HAP-1 (cell line): Measurements from ENCODE around the gene CALML6.

ENCODE experiments used
- DNase-seq, 2 experiments: peaks; one replicate each; pipeline ENCODE4 v3.0.0-alpha.2; 2016 to 2020; ENCODE audit warnings: low spot score in 2 of 2
- H3K27me3 ChIP-seq: fragments of 250-450 bp; sonication (Bioruptor Pico); 2 replicates; pipeline ENCODE4 v1.5.1; 2020; ENCODE audit warnings: low read depth, mild to moderate bottlenecking, moderate library complexity
- H3K36me3 ChIP-seq: fragments of 250-450 bp; sonication (Bioruptor Pico); replicated peaks from 2 replicates; pipeline ENCODE4 v1.5.1; 2020; ENCODE audit warnings: mild to moderate bottlenecking
- H3K4me1 ChIP-seq: fragments of 250-450 bp; sonication (Bioruptor Pico); 2 replicates; pipeline ENCODE4 v1.5.1; 2020; ENCODE audit warnings: mild to moderate bottlenecking
- H3K4me3 ChIP-seq: fragments of 250-450 bp; sonication (Bioruptor Pico); 2 replicates; pipeline ENCODE4 v1.5.1; 2020; ENCODE audit warnings: mild to moderate bottlenecking, moderate library complexity
- H3K9me3 ChIP-seq: fragments of 250-450 bp; sonication (Bioruptor Pico); 2 replicates; pipeline ENCODE4 v1.5.1; 2020; ENCODE audit warnings: mild to moderate bottlenecking, moderate library complexity
- in situ Hi-C: fragments of 300-500 bp; cut with MboI; formaldehyde crosslinking; loops from 3 replicates; pipeline ENCODE4 v1.14.3; 2020; ENCODE audit warnings: low sequenced_read_pairs, inconsistent platforms, mixed read lengths

Gene CALML6

DNA sequence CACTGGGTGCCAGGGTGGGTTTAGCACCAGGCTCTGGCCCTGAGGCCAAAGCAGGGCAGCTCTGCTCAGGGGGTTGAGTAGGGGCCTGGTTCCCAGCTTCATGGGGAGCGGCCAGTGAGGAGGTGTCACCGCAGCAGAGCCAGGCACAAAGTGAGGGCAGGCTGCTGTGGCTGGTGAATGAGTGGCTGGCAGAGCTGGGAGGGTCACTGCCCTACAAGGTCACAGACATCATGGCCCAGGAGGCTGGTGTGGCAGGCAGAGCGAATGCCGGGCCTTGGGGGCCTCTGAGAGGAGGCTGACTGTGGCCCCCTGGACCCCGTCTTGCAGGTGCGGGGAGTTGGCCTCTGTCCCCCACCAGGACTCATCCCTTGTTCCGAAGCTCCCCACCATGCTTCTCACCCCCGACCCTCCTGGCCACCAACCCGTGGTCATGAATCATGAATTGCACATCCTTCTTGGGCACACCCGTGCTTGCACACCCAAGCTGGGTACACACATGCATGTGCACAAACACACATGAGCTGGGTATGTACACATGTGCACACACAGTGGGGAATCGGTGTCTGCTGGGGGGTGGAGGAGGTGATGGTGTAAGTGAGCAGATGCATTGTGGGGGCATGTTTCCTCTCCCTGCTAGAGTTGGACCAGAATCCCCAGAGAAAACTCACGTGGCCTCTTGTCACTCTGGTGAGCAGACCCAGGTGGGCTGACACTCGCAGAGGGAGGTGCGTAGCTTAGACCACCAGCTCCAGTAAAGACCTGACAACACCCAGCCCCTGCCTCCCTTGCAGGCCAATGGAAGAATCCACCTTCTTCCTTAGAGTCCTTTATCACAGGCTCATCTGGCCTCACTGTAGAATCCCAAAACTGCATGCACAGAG, 19.4 kb upstream of the CALML6 start:
- in situ Hi-C loops: no loop called here
- Histone ChIP-seq H3K27me3 (no peaks in the 10 kb centered on the region), H3K4me3 (no peak overlapping the region), H3K4me1 (peaks cover 7% of the 10 kb centered on the region), H3K36me3 (no peaks in the 10 kb centered on the region; the same call in 1 of the 2 replicates), H3K9me3 (no peaks in the 10 kb centered on the region)
- no peak for DNase-seq

DNA sequence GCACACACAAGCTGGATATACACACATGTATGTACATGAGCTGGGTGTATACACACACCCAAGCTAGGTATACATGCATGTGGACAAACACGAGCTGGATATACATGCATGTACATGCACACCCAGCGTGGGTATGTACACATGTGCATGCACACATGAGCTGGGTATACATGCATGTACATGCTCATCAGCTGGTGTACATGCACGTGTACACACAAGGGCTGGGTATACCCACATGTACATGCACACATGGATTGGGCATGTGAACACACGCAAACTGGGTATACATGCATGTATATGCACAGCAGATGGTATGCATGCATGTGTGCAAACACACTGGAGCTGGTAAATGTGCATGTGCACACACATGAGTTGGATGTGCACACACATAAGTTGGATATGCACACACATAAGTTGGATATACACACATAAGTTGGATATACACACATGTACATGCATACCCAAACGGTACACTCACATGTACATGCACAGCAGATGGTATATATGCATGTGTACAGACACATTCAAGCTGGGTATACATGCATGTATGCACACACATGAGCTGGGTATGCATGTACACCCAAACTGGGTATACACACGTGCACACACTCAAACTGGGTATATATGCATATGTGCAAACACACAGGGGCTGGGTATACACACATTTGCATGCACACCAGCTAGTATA, 16.7 kb upstream of the CALML6 start:
- DNase-seq: no peak
- Histone ChIP-seq H3K9me3 (no peaks in the 10 kb centered on the region), H3K4me1 (no peaks in the 10 kb centered on the region; the same call in 1 of the 2 replicates), H3K27me3 (no peaks in the 10 kb centered on the region), H3K36me3 (no peaks in the 10 kb centered on the region), H3K4me3 (no peak overlapping the region)
- in situ Hi-C loops: no loop called here

DNA sequence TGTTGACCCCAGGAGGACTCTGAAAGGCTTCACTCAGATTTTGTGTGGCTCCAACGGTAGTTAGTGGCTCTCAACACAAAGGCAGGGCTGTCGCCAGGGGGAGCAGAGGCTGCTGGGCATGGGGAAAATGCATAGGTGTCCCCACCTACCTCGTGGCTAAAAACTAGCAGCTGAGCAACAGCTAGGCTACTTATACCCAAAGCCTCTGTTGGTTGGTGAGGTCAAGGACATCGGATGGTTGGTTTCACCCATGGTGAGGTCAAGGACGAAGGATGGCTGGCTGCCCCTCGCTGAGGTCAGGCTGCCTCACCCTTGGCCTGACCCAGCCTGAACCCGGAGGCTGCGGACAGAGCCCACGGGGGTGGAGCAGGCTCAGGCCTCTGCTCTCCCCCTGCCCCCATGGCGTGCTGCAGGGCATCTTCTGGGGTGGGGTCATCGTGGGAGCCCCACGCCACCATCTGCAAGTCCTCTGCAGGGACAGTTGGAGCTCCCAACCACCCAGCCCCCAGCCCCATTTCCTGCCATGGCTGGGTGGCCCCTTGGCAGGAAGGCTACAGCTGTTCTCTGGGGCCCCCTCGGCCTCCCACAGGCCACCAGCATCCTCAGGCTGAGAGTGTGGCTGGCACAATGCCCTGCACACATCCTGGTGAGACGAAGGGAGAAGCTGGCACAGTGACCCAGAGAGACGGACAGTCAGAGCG, 15.6 kb upstream of the CALML6 start:
- DNase-seq: no peak
- Histone ChIP-seq H3K4me1 (no peaks in the 10 kb centered on the region; the same call in 1 of the 2 replicates), H3K9me3 (no peaks in the 10 kb centered on the region), H3K27me3 (no peaks in the 10 kb centered on the region), H3K36me3 (no peaks in the 10 kb centered on the region), H3K4me3 (no peak overlapping the region)
- in situ Hi-C loops: no loop called here

GRCh38 chr1:1899967-1900327, 15.1 kb upstream of the CALML6 start:
- H3K4me3 ChIP-seq: no peak overlapping the region
- no peaks in the 10 kb centered on the region; the same call in 1 of the 2 replicates for H3K4me1 ChIP-seq
- in situ Hi-C loops: loop anchor here (10.0 kb wide), 1 partner anchor 115 kb away; no protein-coding TSS in a partner anchor

GRCh38 chr1:1900883-1901640, 14.0 kb upstream of the CALML6 start:
- in situ Hi-C loops: loop anchor here (10.0 kb wide), 1 partner anchor 116 kb away; no protein-coding TSS in a partner anchor
- Histone ChIP-seq H3K4me3 (no peak overlapping the region), H3K27me3 (no peaks in the 10 kb centered on the region), H3K9me3 (no peaks in the 10 kb centered on the region), H3K4me1 (peaks cover 3% of the 10 kb centered on the region), H3K36me3 (no peaks in the 10 kb centered on the region)
- no peak for DNase-seq

More at GRCh38 chr1:1899967-1900327, 15.1 kb upstream of the CALML6 start:
- H3K27me3 ChIP-seq: no peaks in the 10 kb centered on the region
- DNase-seq: no peak
- no peaks in the 10 kb centered on the region for H3K36me3 ChIP-seq
- H3K9me3 ChIP-seq: no peaks in the 10 kb centered on the region

GRCh38 chr1:1901641-1902294, 13.3 kb upstream of the CALML6 start:
- DNase-seq: no peak
- H3K9me3 ChIP-seq: no peaks in the 10 kb centered on the region
- H3K4me1 ChIP-seq: peaks cover 4% of the 10 kb centered on the region
- no peaks in the 10 kb centered on the region for H3K27me3 ChIP-seq
- in situ Hi-C loops: loop anchor here (10.0 kb wide), 1 partner anchor 117 kb away; no protein-coding TSS in a partner anchor
- no peak overlapping the region for H3K4me3 ChIP-seq
- no peaks in the 10 kb centered on the region for H3K36me3 ChIP-seq

GRCh38 chr1:1903224-1903623, 11.8 kb upstream of the CALML6 start:
- Histone ChIP-seq H3K9me3 (no peaks in the 10 kb centered on the region), H3K36me3 (no peaks in the 10 kb centered on the region), H3K4me1 (peaks cover 8% of the 10 kb centered on the region), H3K4me3 (no peak overlapping the region), H3K27me3 (no peaks in the 10 kb centered on the region)
- DNase-seq: no peak
- in situ Hi-C loops: loop anchor here (10.0 kb wide), 1 partner anchor 118 kb away; no protein-coding TSS in a partner anchor

- Histone ChIP-seq H3K27me3 (no peaks in the 10 kb centered on the region), H3K36me3 (no peaks in the 10 kb centered on the region), H3K4me3 (no peak overlapping the region), H3K4me1 (peaks cover 18% of the 10 kb centered on the region), H3K9me3 (no peaks in the 10 kb centered on the region)
- in situ Hi-C loops: loop anchor here (10.0 kb wide), 1 partner anchor 122 kb away; no protein-coding TSS in a partner anchor
- peak; percentile 76 to 90 for DNase-seq
Observed at GRCh38 chr1:1906185-1907097, 8.6 kb upstream of the CALML6 start.

DNA sequence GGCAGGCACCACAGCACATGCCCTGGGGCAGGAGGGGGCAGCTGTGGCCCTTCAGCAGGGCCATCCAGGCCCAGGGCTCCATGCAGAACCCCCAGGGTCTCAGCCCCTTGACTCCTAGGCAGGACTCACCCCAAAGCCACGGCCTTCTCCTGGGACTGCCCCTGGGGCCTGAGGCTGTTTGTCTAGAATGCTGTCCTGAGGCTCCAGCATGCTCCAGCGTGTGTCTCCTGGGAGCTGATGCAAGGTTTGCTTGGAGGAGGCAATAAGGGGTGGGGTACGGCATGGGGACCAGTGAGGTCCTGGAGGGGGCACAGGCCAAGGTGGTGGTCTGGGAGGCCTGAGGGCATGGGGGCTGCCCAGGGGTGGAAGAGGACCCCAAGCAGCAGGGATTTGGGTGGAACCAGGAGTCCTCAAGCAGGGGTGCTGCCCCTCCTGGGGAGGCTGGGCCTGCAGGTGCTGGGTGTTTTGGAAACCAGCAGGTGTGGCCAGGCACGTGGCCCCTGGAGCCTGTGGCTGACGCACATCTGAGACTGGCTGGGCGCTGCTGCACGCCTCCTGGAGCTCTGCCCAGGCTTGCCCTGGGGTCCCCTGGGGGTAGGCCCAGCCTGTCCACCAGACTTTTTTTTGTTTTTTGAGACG, 7.8 kb upstream of the CALML6 start:
- no peaks in the 10 kb centered on the region for H3K27me3 ChIP-seq
- DNase-seq: peak in 1 of 2 experiments; percentile 50
- no peak overlapping the region for H3K4me3 ChIP-seq
- H3K4me1 ChIP-seq: peaks cover 18% of the 10 kb centered on the region
- H3K9me3 ChIP-seq: no peaks in the 10 kb centered on the region
- no peaks in the 10 kb centered on the region for H3K36me3 ChIP-seq
- in situ Hi-C loops: loop anchor here (10.0 kb wide), 1 partner anchor 122 kb away; no protein-coding TSS in a partner anchor

- H3K4me3 ChIP-seq: peak overlapping the region; percentile 51
- peak in 1 of 2 experiments; percentile 42 for DNase-seq
- H3K27me3 ChIP-seq: no peaks in the 10 kb centered on the region
- H3K36me3 ChIP-seq: no peaks in the 10 kb centered on the region
- peaks cover 18% of the 10 kb centered on the region for H3K4me1 ChIP-seq
- H3K9me3 ChIP-seq: no peaks in the 10 kb centered on the region
- in situ Hi-C loops: loop anchor here (10.0 kb wide), 1 partner anchor 124 kb away; no protein-coding TSS in a partner anchor
Observed at GRCh38 chr1:1908506-1908791, 6.6 kb upstream of the CALML6 start.

- in situ Hi-C loops: no loop called here
- no peak overlapping the region; the same call in 1 of the 2 replicates for H3K4me3 ChIP-seq
Observed at GRCh38 chr1:1910033-1910465, 5.0 kb upstream of the CALML6 start.

More at GRCh38 chr1:1910033-1910465, 5.0 kb upstream of the CALML6 start:
- DNase-seq: no peak
- H3K4me1 ChIP-seq: peaks cover 18% of the 10 kb centered on the region
- H3K36me3 ChIP-seq: no peaks in the 10 kb centered on the region
- H3K9me3 ChIP-seq: no peaks in the 10 kb centered on the region
- H3K27me3 ChIP-seq: no peaks in the 10 kb centered on the region
